Kasumi-1 (cell line): ENCODE data around the gene EPSTI1.
"Not testable (repeated sequence)": the region's sequence is repeated elsewhere in the genome, so short reads cannot be mapped to it uniquely, and the experiment has no call there.

ENCODE experiments used
- DNase-seq, 2 experiments: peaks; one replicate each; lab custom pipeline; 2025; lab: John Stamatoyannopoulos, UW

Gene EPSTI1

DNA sequence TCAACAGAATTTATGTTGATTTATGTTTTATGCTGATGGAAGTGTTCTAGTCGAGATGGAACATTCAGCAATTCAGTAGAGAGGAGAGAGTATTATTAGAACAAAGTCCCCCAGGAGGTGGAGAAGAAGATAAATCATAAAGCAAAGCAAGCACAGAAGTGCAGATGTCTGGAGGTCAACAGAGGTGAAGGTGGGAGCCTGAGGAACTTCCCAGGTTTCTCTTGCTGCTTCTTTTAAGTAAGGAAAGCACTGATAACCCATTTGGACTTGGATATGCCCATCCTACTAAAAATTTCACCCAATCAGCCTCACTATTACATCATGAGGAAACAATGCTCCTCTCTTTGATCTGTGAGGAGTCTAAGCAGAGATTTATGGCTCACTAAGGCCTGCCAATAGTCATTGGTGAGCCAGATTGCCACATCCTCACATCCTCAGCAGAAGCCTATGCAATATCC, 98.8 kb downstream of the EPSTI1 start:
- no peak for DNase-seq

- peak; percentile 1 to 7 for DNase-seq
Observed at GRCh38 chr13:42892760-42893159, 99.3 kb downstream of the EPSTI1 start.

- no peak for DNase-seq
Observed at GRCh38 chr13:42891591-42891990, 100.5 kb downstream of the EPSTI1 start.

- no peak for DNase-seq
Observed at GRCh38 chr13:42885325-42885724, 106.7 kb downstream of the EPSTI1 start.

- no peak for DNase-seq
Observed at GRCh38 chr13:42883771-42884467, 108.1 kb downstream of the EPSTI1 start.

- no peak for DNase-seq
Observed at GRCh38 chr13:42883142-42883541, 108.9 kb downstream of the EPSTI1 start.

GRCh38 chr13:42880056-42880605, 111.9 kb downstream of the EPSTI1 start:
- peak; percentile 45 to 57 for DNase-seq

- no peak for DNase-seq
Observed at GRCh38 chr13:42878721-42879120, 113.3 kb downstream of the EPSTI1 start.

GRCh38 chr13:42876887-42877545, 115.0 kb downstream of the EPSTI1 start:
- no peak for DNase-seq

DNA sequence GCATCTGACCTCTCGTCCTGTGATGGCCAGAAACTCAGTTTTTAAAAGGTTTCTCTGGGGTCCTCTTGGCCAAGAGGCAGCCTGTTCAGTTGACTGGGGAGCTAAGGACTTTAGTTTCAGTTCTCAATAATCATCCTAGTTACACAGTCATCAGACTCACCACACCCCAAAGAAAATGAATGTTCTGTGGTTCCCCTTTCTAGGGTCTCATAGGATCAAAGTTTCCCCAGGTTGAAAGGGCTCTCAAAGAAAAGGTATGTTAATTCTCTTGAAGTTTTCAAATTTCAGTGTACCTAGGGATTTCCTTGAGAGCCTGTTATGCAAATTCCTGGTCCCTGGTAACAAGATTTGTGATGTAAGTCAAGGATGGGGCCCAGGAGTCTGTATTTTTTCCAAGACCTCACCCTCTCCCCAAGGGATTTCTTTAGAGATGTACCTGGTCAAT, 115.7 kb downstream of the EPSTI1 start:
- no peak for DNase-seq

DNA sequence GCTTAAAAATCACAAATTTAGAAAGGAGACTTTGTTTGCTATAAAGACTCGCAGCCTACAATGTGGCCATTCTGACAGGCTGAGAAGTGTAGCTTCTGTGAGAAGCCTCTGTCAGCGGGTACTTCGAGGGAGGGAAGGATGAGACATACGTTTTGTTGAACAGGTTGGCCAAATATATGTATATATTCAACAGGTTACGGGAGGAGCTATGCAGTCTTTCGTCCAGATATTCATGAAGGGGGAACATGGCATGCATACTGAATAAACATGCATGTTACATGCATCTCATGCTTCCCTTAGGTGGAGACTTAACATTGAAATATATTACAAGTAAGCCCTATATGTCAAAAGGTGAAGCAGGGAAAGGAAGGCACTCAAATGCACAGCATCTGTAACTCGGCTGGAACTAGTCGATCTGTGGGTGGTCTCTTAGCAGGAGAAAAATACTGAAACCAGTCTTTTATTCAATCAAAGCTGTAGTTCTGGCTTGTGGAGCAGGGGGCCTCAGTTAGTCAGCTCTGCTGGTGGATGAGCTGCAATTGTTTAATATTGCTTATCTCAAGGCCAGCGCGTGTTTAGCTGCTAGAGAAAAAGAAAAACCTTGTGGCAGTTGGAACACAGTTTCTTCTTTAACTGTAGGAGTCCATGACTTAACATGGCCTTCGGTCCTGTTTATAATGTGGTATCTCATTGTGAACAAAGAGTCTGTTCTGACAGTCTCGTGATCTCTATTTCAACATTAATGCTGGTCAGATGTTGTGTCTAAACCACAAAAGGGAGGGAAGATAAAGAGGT, 116.4 kb downstream of the EPSTI1 start:
- peak in 1 of 2 experiments; percentile 3 for DNase-seq

DNA sequence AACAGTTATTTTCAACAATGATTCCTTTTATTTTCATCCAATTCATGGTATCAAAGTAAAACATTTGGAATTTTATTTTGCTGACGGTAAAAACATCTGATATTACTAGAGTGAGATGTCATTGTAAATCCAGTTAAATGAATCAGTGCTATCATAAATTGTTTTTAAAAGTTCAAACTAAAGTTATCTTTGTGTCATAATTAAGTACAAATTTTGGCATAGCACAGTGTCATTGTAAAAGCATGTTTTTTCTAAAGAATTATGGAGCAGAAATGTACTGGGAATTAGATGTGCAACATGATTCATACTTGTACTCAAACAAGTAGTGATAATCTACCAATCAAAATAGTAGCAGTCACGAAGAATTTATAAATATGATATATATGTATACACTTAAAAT, 117.8 kb downstream of the EPSTI1 start:
- no peak for DNase-seq

GRCh38 chr13:42873081-42873480, 119.0 kb downstream of the EPSTI1 start:
- DNase-seq: no peak

DNA sequence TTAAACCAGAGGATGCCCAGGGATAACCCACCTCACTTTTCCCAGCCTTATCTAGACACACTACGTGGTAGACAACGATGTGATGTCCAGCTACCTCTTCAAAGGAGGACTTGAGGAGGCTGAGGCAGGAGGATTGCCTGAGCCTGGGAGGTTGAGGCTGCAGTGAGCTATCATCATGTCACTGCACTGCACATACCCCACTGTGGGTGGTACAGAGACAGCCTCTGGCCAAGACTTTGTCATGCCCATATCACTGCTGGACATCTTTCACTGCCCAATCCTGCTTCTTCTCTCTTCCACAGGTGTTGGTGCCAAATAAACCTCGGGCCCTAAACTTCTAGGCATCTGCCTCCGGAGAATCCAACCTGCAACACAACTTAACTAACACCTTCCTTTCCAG, 124.8 kb downstream of the EPSTI1 start:
- no peak for DNase-seq

GRCh38 chr13:42865768-42866102, 126.3 kb downstream of the EPSTI1 start:
- no peak for DNase-seq

GRCh38 chr13:42864952-42865767, 126.9 kb downstream of the EPSTI1 start:
- DNase-seq: no peak

DNA sequence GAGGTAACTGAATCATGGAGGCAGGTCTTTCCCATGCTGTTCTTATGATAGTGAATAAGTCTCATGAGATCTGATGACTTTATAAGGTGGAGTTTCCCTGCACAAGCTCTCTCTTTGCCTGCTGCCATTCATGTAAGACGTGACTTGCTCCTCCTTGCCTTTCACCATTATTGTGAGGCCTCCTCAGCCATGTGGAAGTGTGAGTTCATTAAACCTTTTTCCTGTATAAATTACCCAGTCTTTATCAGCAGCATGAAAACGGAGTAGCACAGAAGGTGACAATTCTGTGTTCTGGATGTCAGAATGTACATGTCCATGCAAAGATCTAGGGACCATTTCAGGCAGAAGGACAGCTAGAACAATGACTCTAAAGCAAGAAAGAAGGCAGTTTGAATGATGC, 129.7 kb downstream of the EPSTI1 start:
- not testable (repeated sequence) for DNase-seq

DNA sequence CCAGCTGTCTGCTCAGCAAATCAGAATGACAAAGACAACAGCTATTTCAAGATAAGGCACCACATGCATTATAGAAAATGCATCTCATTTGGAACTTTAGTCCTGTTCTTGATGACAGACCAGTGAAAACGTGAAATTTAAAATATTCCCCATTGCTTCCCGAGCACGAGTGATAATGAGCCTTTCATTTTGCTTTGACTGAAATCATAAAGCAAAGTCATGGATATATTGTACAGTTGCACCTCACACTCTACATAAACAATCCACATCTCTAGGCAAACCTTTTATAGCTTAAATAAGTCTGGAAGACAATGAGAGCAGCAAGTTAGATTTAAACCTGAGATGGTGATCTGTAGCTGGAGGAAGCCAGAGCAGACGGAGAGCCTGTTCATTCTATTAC, 131.6 kb downstream of the EPSTI1 start:
- no peak for DNase-seq

- DNase-seq: no peak
Observed at GRCh38 chr13:42859760-42860159, 132.3 kb downstream of the EPSTI1 start.

- no peak for DNase-seq
Observed at GRCh38 chr13:42855410-42855809, 136.6 kb downstream of the EPSTI1 start.

- no peak for DNase-seq
Observed at GRCh38 chr13:42852136-42852535, 139.9 kb downstream of the EPSTI1 start.

DNA sequence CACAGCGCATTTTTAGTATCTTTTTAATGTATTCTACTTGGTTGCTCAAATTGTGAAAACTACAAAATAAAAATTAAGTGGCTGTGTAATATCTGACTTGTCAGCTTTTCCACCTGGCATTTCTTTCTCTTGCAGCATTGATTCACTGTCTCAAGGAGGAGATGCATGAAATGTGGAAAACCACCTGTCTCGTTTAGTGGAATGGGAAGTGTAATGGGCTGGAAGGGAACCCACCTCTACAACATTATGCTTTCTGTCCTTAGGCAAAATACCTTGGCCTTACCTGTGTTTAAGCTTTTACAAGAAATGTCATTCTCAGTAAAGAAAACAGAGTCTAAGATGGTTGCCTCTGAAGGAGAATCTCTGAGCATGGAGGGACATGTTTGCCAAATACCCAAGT, 142.8 kb downstream of the EPSTI1 start:
- no peak for DNase-seq
